ENCODE measurements around the gene WDR35.

The WDR35 gene

DNA sequence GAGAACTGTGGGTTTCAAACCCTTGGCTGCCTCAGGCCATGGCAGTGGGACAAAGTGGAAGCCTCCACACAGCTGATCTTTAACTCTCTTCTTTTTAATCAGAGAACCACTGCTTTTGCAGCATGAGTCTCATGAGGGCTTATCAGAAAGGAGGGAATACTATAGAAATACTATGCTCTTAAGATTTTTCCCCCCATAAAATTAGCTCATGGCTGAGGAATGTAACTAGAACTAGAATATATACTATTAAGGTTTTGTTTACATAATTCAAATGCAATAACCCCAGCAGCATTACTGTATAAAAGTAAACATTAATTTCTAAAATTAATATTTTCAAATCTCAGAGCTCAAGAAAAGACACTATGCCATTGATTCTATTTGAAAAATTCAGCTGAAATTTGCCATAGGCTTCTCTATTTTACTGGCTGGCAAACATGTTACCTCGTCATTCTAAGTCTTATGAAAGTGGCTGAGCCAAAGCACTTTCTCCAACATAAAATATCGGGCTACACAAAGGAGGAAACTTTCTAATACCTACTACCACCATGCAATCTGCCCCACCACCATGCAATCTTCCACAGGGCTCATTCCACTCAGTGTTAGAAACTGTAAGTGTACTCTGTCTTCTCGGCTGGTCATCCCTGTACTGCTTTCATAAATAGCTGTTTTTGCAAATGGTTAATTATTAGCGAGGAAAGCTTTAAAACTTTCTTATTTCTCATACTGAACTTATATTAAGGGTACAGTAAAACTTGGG is 42.5 kb downstream of the WDR35 start:
- TF ChIP-seq, protein P1, sequence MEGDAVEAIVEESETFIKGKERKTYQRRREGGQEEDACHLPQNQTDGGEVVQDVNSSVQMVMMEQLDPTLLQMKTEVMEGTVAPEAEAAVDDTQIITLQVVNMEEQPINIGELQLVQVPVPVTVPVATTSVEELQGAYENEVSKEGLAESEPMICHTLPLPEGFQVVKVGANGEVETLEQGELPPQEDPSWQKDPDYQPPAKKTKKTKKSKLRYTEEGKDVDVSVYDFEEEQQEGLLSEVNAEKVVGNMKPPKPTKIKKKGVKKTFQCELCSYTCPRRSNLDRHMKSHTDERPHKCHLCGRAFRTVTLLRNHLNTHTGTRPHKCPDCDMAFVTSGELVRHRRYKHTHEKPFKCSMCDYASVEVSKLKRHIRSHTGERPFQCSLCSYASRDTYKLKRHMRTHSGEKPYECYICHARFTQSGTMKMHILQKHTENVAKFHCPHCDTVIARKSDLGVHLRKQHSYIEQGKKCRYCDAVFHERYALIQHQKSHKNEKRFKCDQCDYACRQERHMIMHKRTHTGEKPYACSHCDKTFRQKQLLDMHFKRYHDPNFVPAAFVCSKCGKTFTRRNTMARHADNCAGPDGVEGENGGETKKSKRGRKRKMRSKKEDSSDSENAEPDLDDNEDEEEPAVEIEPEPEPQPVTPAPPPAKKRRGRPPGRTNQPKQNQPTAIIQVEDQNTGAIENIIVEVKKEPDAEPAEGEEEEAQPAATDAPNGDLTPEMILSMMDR (IDR thresholded peaks at IDR 0.05; ENCODE audit: low read depth, low read length) = no peak
- in situ Hi-C loops (cut with HindIII; ENCODE audit: low sequenced_read_pairs) = no loop called here
- DNase-seq (ENCODE audit: low read depth, low spot score) = no peak
- H3K4me3 ChIP-seq (ENCODE audit: low read depth, low read length) = no peak overlapping the region

DNA sequence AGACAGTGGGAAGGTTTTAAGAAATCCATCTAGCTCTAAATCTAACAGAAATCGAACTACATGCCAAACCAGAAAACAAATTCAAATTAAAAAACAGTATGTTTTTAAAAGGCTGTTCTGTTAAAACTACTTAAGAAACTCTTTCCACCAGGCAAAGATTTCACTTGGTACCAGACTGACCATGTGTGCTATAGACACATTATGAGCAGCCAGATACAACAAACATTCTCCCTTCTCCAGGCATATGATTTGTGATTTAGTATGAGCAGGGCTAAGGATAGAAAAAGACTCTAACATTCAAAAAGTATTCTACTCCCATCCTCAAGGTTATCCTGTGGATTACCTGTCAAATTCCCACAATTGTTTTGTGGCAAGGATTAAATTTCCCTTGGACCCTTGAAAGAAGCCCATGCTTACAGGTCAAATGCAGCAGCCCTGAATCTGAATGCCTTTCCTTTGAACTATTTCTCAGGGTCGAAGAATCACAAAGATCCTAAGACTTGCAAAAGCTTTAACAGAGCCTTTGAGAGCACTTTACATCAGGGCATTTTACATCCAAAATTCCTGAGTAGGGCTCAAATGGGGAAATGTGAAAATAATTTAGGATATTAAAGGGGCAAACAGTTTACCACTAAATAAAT is 45.6 kb downstream of the WDR35 start:
- H3K4me3 ChIP-seq (ENCODE audit: low read depth, low read length) = no peak overlapping the region
- in situ Hi-C loops (cut with HindIII; ENCODE audit: low sequenced_read_pairs) = no loop called here
- TF ChIP-seq, protein P1 (IDR thresholded peaks at IDR 0.05; ENCODE audit: low read depth, low read length) = no peak

DNA sequence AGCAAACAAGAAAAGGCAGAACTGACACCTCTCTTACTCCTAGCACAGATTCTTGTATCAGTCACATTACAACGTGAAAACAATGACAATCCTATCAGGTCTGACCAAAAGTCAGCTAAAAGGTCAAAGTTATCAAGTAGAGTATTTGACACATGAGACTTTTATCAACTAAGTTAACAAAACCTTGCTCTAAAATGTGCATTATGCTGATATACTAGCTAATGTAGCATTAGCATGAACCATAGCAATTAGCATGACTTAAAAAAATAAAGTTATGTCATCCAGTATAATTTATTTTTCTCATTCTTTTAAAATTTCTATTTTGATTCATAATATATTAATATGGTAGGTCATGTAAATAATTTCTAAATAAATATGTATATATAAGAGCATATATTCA is 46.7 kb downstream of the WDR35 start:
- no peak for DNase-seq (ENCODE audit: low read depth, low spot score)
- in situ Hi-C loops (cut with HindIII; ENCODE audit: low sequenced_read_pairs) = no loop called here
- TF ChIP-seq, protein P1 (IDR thresholded peaks at IDR 0.05; ENCODE audit: low read depth, low read length) = no peak
- no peak overlapping the region for H3K4me3 ChIP-seq (ENCODE audit: low read depth, low read length)

More for the DNA sequence above, 45.6 kb downstream of the WDR35 start:
- DNase-seq (ENCODE audit: low read depth, low spot score) = no peak

DNA sequence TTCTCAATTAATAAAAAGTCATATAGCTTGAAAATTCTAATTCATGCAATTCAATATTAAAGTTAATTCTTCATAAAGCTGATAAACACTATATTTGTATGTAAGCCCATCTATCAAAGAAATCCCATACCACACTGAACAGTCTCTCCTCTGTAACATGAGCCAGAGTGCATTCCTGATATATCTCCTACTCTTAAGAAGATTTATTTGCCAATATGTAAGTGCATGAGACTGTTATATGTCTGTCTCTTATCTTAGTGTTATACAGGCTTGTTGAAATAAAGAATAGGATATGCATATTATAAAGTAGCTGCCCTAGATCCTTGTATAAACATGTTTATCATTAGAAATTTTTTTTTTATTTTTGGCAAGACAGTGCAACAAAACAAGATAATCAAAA is 47.7 kb downstream of the WDR35 start:
- no peak for DNase-seq (ENCODE audit: low read depth, low spot score)
- in situ Hi-C loops (cut with HindIII; ENCODE audit: low sequenced_read_pairs) = no loop called here
- TF ChIP-seq, protein P1 (IDR thresholded peaks at IDR 0.05; ENCODE audit: low read depth, low read length) = no peak

DNA sequence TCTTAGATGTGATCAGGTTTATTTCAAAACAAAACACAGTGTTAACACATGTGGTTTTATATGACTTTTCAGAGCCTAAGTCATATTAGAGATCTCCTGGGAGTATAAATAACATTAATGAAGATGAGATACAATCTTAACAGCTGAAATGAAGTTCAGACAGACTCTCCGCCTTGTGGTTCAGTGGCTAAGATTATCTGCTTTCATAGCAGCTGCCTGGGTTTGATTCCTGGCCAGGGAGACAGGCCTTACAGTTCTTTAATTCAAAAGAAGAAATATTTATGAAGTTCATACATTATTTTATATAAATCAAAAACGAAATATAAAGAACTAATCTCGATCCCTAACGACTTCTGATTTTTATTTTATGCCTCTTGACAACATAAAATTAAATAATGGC is 52.9 kb downstream of the WDR35 start:
- DNase-seq (ENCODE audit: low read depth, low spot score) = no peak
- no peak overlapping the region for H3K4me3 ChIP-seq (ENCODE audit: low read depth, low read length)
- TF ChIP-seq, protein P1 (IDR thresholded peaks at IDR 0.05; ENCODE audit: low read depth, low read length) = no peak
- in situ Hi-C loops (cut with HindIII; ENCODE audit: low sequenced_read_pairs) = no loop called here

More for the DNA sequence above, 47.7 kb downstream of the WDR35 start:
- no peak overlapping the region for H3K4me3 ChIP-seq (ENCODE audit: low read depth, low read length)

DNA sequence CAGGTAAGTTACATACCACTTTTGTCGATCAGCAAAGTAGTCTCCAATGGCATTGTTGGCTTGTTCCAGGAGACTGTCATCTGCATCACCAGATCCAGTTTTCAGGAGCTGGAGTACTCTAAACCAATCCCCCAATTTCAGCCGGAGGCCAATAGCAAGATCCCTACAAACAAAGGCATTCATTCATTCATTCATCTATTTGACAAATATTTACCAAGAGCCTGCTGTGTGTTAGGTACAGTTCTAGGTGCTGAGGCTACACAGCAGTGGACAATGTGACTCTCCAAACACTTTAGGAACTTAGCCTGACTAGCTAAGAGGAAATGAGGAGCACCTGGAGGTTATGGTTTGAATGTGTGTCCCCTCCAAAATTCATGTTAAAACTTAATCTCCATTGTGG is 53.7 kb downstream of the WDR35 start:
- in situ Hi-C loops (cut with HindIII; ENCODE audit: low sequenced_read_pairs) = no loop called here
- H3K4me3 ChIP-seq (ENCODE audit: low read depth, low read length) = no peak overlapping the region
- DNase-seq (ENCODE audit: low read depth, low spot score) = no peak
- TF ChIP-seq, protein P1 (IDR thresholded peaks at IDR 0.05; ENCODE audit: low read depth, low read length) = no peak
